ENCODE results near the gene SH3BGR. TPM values are rescaled to one million over a fixed set of nuclear protein-coding genes. Genes with fewer than 3 reads are reported as not detected.
"Not testable (repeated sequence)": the region's sequence is repeated elsewhere in the genome, so short reads cannot be mapped to it uniquely, and the experiment has no call there.

SH3BGR gene
- total RNA-seq = 10 to 100 TPM; 43.2 to 75.7 TPM

DNA sequence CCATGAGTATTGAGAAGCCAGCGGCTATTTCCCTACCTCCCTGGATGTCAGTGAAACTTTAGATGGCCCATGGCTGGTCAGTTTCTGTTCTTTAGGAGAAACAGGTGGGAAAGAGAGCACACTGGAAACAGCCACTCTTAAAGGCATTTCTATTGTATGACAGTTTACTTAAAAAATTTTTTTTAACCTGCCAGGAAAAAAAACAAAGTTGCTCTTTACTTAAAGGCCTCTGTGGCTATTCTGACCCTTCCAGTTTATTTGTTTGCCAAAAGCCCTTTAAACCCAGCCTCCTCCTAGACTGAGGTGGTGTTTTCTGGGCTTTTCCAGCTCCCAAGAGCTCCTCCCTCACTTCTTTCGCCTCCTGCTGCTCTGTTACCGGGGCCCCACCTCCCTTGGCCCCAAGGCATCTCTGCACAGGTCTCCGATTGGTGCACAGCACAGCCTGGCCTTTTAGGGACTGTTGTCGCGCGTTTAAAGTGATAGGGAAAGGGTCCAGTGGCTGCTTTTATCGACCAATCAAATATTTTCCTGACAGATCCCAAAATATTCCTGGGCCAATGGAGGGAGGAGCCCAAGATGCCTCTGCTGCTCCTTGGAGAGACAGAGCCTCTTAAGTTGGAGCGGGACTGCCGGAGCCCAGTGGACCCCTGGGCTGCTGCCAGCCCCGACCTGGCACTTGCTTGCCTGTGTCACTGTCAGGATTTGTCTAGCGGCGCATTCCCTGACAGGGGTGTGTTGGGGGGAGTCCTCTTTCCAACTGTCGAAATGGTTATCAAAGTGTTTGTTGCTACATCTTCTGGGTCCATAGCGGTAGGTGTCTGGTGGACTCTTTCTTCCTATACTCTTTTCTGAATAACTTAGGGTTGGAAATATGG, at the start of gene SH3BGR:
TSS of gene SH3BGR (plus strand) at position 639 of the 875 bp plus-strand sequence. CDS start at position 766, 127 bp downstream.
- no peak for TF ChIP-seq CTCF (IDR thresholded peaks at IDR 0.05)
- DNase-seq (ENCODE audit: low spot score) = peak; percentile 84
- peaks cover 0 to 19% of the 10 kb centered on the region in 2 donors for H3K4me1 ChIP-seq
- H3K36me3 ChIP-seq = no peaks in the 10 kb centered on the region
- H3K9me3 ChIP-seq = no peaks in the 10 kb centered on the region
- H3K27ac ChIP-seq = peak within 1 kb of the TSS; percentile 80 to 95
- H3K27me3 ChIP-seq = no peaks in the 10 kb centered on the region
- H3K4me3 ChIP-seq = peak within 1 kb of the TSS; percentile 42 to 49

DNA sequence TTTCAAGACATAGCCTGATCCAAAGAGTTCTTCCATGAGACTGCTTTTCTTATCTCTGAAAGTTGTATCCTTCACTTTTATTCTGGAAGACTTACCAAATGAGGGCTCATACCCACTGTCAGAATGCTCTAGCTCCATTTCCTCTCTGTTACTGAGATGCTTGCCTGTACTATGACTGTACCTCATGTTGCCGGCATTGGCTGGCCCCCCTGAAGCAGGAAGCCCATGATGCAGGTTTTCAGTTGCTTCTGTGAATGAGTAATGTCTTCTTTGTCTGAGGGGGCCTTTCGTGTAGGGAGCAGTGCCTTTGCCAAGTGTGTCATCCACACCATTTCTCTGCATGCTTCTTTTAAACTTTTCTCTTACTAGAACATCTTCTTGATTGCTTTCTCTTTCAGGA, 45.7 kb upstream of the SH3BGR start:
- TF ChIP-seq CTCF (IDR thresholded peaks at IDR 0.05) = no peak
- no peak overlapping the region for H3K4me3 ChIP-seq
- no peaks in the 10 kb centered on the region for H3K9me3 ChIP-seq
- no peaks in the 10 kb centered on the region for H3K4me1 ChIP-seq
- DNase-seq (ENCODE audit: low spot score) = no peak
- no peak overlapping the region for H3K27ac ChIP-seq
- H3K36me3 ChIP-seq = peaks cover 16% of the 10 kb centered on the region
- H3K27me3 ChIP-seq = no peaks in the 10 kb centered on the region

DNA sequence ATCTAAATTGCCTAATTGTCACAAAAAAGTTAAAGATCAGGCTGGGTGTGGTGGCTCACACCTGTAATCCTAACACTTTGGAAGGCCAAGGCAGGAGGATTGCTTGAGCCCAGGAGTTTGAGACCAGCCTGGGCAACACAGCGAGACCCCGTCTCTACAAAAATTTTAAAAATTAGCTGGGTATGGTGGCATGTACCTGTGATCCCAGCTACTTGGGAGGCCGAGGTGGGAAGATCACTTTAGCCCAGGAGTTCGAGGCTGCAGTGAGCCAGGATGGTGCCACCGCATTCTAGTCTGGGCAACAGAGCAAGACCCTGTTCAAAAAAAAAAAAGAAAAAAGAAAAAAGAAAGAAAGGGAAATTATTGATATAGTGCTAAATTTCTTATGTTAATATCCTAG, 32.6 kb upstream of the SH3BGR start:
- H3K36me3 ChIP-seq = not testable (repeated sequence)

GRCh38 chr21:39422527-39423241, 29.1 kb upstream of the SH3BGR start:
- Histone ChIP-seq H3K9me3 (no peaks in the 10 kb centered on the region), H3K27ac (no peak overlapping the region), H3K4me3 (no peak overlapping the region), H3K4me1 (no peaks in the 10 kb centered on the region), H3K27me3 (no peaks in the 10 kb centered on the region), H3K36me3 (no peaks in the 10 kb centered on the region)
- DNase-seq (ENCODE audit: low spot score) = no peak
- no peak for TF ChIP-seq CTCF (IDR thresholded peaks at IDR 0.05)

More for the DNA sequence above, 32.6 kb upstream of the SH3BGR start:
- not testable (repeated sequence) for H3K9me3 ChIP-seq; DNase-seq (ENCODE audit: low spot score); H3K4me3 ChIP-seq; H3K27ac ChIP-seq; H3K4me1 ChIP-seq; H3K27me3 ChIP-seq

- Histone ChIP-seq H3K4me1 (no peaks in the 10 kb centered on the region), H3K27me3 (no peaks in the 10 kb centered on the region), H3K27ac (no peak overlapping the region), H3K4me3 (no peak overlapping the region), H3K9me3 (no peaks in the 10 kb centered on the region), H3K36me3 (no peaks in the 10 kb centered on the region)
- no peak for DNase-seq (ENCODE audit: low spot score)
- TF ChIP-seq CTCF (IDR thresholded peaks at IDR 0.05) = no peak
Observed at GRCh38 chr21:39429445-39429844, 22.3 kb upstream of the SH3BGR start.

DNA sequence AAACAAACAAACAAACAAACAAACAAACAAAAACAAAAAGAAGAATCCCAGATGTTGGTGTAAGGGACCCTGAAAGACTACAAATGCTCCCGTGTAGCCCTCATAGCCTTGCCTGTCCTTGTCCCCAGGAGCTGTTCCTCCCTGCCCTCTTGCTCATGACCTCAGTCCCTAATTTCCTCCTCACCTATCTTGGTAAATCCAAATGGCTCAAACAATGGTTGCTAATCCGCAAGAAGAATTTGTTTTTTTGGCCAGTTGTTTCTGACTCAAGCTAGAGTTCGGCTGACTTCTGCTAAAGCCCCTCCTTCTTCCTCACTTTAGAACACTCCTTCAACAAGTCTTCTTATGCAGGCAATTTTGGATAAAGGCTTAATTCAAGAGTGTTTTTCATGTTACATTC, 21.8 kb upstream of the SH3BGR start:
- TF ChIP-seq CTCF (IDR thresholded peaks at IDR 0.05) = no peak
- DNase-seq (ENCODE audit: low spot score) = no peak
- Histone ChIP-seq H3K27me3 (no peaks in the 10 kb centered on the region), H3K4me3 (no peak overlapping the region), H3K27ac (no peak overlapping the region), H3K36me3 (no peaks in the 10 kb centered on the region), H3K4me1 (no peaks in the 10 kb centered on the region), H3K9me3 (no peaks in the 10 kb centered on the region)
